UCSD-AML1 (cell line): ENCODE data around the gene CACUL1.

ENCODE experiments used
- DNase-seq: peaks from one replicate; lab custom pipeline; 2025; ENCODE audit not compliant: unreplicated experiment; lab: John Stamatoyannopoulos, UW

The CACUL1 gene

DNA sequence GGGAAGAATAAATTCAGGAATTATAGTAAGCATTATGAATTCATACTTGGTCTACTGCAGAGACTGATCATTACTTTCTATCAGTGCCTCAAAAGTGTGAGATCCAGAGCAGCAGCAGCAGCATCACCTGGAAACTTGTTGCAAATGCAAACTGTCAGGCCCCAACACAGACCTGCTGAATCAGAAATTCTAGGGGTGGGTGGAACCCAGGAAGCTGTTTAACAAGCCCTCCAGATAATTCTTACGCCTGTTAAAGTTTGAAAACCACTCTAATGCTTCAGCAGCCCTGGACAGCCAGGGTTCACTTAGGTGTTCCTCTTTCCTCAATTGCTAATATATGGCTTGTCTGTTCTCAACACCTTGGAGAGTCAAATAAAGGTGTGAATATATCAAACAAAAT is 19.5 kb downstream of the CACUL1 start:
- DNase-seq: no peak

DNA sequence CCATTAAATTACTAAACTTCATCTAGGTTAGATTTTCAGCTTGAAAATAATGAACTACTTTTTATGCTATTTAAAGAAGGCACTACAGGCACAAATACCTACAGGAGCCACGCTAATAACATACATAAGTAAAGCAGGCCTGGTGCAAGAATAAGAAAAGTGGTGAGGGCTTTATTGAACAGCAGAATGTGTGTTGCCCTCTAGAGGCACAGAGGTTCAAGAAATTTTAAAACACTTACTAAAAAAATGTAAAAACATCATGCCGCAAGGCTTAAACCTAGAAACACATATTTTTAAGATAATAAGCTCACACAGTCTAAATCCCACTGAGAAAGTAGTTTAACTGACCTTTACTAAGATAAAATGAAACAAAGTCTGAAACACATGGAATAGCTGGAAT is 20.3 kb downstream of the CACUL1 start:
- DNase-seq: no peak

DNA sequence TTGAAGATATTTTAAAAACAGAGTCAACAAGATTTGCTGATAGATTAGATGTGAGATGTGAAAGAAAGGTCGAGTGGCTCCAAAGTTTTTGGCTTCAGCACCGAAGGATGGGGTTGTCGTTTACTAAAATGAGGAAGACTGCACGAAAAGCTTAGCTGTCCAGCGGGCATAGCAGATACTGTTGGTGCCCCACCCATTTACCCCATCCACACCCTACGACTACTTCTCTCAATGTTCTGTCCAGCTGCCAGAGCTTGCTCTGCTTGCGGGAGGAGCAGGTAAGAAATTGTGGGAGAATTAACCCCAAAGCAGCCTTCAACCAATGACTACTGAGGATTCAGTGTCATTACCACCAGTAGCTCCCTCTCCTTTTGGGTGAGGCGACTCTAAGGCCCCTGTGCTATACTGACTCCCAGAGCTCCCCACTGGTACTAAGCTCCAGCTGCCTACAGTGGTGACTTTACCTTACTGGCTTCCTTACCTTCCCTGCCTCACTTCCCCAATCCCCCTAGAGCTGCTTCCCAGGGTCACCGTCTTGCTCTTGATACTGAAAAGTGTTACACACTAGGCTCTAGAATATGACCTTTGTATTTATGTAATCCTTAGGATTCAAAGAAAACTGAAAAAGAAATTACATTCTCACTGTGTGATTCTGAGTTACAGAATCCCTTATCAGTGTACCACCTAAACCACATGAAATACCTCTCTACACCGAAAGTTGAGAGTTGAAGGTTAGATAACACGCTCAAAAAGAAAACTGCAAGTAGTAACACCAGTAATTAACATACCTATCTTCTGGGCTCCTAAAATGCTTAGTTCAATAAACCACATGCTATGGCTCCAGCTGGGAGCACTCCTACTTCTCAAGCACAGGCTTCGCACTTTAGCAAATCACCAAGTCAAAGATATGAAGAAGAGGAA is 22.3 kb downstream of the CACUL1 start:
- no peak for DNase-seq

DNA sequence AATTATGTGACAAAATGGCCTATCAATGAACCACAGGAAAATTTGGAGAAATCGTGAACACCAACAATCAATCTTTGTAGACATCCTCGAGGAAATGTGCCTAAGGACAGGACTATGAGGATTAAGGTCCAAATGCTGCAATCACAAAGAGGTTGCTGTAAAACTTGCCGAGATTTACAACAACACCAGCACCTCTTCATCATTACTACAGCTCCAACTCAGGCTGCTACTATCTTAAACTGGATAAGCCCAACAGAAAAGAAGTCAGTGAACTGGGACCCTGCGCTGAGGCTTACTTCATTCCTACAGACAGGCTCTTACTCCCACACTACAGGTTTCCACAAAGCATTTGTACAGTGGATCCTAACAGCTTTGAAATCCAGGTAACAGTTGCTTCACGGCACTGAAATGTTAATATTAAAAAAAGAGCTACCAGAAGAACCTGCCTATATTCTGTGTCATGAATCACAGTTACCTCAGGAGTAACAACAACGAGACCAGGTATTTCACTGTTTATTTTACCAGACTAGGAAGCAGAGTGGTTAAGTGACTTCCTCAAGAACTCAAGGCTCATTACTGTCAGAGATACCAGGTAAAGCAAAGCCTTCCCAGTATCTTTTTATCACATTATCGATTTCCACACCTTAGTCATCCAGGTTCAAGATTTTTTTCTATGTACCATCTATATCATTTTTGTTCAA is 23.9 kb downstream of the CACUL1 start:
- no peak for DNase-seq

DNA sequence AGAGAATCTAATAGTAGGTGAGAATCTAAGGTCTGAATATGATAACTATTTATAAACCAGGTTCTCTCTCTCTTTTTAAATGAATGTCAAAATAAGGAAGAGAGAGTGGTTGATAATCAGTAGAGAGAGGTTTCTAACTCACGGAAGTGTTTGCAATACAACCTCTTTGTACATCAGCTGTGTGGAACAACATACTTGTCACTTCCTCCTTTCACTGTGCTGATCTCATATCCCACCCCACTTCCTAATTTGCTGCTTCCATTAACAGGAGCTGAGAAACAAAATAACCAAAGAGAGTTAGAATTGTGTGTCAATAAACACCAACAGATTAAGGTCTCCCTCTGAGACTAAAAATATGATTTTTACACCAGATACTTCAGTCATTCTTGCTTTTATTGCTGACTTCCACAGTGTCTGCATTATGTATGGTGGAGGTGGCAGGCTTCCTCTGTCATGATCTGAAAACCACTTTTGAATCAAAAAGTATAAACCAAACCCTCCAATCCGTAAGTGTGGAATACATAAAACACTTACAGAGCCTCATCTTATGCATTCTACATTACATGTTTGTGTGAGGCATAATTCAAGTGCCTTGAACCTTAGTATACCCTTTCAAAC is 25.0 kb downstream of the CACUL1 start:
- DNase-seq: no peak

DNA sequence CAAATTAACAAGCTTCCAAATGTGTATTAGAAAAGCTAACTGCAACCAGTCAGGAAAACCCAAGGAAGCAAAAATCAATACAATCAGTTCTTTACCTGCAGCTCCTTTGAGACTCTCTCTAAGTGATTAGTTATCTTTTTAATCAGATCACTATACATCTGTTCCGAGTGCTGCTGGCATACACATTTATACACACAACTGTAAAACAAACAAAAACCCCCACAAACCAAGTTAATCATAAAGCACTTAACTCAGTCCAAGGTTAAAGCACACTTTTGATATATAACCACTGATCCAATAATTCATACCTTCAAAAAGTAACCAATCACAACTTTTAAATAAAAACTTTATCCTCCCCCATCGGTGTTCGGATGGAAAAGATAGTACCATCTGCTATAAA is 25.6 kb downstream of the CACUL1 start:
- DNase-seq: no peak

DNA sequence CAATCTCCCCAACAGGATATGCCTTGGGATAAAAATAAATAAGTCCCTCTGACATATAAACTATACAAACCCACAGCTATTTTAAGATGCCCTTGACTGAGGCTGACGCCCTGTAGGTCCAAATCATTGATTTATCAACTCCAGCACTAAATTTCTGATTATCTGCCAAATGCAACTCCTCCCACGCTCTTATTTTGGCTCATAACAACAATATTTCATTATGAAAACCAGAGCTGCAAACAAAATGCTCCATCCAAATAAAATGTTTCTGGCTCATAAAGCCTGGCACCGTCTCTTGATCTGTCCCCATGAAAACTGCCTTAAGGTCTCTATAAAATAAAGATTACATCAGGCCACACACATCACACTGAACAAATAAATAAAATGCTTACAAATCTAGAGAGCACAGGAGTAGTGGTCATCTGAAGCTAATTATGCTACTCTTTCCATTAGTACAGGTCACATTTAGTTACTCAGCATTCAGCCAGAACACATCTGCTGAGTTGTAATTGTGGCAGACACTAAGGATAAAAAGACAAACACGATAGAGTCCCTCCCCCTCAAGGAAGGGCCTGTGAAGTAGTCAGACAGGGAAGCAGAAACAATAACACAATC is 28.8 kb downstream of the CACUL1 start:
- no peak for DNase-seq

DNA sequence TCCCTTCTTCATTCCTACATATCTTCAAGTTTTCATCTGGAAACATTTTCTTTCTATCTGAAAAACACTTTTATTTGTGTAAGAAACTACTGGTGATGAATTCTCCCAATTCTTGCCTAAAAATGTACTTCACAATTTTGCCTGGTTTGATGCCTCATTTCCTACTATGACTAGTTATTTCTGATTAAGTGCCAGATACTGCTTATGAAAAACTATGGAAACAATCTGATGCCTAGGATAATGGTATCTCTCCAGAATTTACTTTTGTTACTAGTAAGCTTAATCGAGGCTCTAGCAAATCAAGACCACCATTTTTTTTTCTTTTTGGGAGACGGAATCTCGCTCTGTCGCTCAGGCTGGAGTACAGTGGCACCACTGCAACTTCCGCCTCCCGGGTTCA is 31.3 kb downstream of the CACUL1 start:
- no peak for DNase-seq

DNA sequence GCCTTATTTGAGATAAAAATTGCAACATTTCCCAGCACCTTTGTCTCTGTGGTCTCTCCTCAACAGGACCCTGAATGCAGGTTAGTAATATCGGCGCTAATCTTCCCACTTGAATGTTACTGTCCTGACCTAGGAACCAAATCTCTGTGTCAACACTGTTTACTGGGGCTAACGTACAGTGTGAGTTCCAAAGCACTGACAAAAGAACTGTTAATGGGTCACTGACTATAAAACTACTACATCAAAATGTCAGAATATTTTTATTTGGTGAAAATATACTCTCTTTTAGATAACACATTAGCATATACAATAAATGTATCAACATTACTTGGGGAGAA is 33.3 kb downstream of the CACUL1 start:
- no peak for DNase-seq

DNA sequence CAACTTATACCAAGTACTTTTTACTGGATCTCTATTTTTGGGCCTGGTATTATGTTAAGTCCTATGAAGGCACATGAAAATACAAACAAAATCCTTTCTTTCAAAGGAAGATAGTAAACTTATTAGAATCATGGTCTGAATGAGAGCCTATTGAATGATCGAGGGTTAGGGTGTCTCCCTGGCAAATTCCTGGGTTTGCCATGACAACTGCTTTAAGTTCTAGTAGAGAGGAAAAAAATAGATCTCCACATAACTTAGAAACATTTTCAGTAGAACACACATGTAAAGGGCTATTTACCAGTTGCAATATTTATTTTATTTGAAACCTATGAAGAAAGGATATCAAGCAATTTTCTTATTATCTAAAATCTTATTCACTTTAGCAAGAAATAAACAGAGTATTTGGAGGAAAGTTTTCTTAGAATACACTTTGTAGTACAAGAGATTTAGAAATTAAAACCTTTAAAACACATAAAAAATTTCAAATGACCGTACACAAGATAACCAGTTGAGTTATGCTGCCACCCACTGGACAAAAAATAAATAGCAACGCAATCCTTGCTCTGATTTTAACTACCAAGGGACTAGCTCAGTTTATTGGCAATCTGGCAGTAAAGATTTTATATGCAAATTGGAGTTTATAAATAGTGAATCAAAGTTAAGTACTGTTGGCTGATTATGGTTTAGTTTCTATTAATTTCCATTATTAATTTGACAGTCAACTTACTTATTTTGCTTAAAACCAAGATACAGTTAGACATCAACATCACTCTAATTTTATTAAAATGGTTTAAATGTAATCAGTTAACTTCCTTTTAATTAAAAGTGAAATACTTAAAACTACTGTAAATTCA is 33.9 kb downstream of the CACUL1 start:
- DNase-seq: no peak

DNA sequence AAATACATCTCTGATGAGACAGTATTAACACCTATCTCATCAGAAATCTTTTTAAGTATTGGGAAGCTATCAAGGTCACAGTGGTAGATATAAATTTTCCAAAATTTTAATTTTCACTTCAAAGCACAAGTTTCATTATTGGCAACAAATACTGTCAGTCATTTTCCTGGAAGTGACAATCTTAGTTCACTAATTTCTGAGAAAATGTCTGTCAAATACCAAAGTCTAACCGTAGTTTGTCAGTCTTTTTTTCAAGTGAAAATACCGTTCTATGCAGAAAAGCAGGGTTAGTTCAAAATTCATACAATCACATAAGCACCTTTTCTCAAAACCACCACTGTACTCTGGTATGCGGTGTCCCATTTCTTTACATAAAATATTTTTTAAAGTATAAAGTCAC is 40.4 kb downstream of the CACUL1 start:
- no peak for DNase-seq

DNA sequence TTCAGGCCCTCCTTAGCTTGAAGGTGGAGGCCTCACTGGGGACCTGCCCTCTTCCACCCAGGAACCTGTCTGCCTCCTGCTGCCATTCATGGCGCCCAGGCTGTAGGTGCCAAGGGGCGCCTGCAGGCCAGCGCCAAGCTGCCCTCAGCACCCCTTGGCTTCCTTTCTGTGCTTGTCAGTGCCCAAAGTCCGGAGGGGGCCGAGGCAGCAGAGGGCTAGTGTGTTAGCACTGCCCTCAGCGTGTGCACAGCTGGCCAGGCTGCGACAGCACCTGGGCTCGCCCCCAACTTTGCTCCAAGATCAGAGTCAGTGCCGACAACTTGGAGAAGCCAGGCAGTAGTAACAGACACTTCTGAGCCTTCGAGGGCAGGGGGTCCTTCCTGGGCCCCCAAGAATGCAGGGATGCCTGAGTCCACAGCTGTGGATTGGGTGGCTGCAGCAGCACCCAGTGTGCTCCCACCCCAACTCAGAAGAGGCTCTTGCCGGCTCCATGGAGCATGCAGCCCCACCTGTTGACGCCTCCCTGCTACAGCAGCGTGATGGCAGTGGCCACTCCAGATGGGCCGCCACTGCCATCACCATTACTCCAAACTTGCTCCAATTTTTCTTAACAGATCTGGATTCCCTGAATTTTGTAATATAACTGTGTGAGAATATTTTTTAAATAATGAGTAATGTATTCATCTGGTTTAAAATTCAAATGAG is 41.7 kb downstream of the CACUL1 start:
- no peak for DNase-seq

DNA sequence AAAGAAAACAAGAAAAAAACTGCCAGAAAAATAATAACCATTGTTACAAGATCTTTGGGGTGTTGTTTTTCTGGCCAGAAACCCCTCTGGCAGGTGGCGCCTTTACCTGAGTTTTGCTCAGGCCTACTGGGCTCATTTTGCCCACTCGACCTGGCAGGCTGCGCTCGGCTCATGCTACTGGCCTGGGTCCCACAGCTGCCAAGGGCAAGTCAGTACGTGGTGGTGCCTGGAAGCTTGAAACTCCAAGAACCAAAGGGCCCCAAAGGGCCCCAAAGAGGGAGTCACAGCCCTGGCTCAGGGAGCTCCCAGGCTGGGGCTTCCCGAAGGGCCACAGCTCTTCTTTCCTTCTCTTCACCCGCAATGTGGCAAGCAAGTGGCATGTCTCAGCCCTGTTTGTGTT is 42.7 kb downstream of the CACUL1 start:
- no peak for DNase-seq

DNA sequence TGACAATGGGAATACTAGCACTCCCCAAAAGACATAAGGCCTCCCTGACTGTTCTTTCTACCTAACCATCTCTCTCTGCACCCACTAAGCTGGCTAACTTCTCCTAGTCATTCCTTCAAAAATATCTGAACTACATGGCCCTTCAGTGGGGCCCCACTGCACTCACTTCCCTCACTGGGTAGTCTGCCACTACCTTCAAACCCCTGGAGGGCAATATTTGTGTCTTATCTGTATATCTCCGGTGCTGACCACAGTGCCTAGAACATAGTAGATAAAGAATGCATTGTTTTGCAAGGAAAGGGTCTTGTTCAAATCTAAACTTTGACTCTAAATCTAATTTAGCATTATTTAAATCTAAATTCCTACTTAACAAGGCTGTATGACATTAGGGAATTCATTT is 44.3 kb downstream of the CACUL1 start:
- DNase-seq: no peak

DNA sequence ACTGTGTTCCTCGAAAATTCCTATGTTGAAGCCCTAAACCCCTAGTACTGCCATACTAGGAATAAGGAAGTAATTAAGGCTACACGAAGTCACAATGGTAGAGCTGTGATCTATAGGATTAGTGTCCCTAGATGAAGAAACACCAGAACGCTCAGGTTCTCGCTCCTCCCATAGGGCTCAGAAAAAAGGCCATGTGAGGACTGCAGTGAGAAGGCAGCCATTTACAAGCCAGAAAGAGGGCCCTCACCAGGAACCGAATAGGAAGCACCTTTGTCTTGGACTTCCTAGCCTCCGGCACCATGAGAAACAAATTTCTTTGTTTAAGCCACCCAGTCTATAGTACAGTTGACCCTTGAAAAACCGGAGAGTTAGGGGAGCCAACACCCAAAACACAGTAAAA is 46.2 kb downstream of the CACUL1 start:
- no peak for DNase-seq

DNA sequence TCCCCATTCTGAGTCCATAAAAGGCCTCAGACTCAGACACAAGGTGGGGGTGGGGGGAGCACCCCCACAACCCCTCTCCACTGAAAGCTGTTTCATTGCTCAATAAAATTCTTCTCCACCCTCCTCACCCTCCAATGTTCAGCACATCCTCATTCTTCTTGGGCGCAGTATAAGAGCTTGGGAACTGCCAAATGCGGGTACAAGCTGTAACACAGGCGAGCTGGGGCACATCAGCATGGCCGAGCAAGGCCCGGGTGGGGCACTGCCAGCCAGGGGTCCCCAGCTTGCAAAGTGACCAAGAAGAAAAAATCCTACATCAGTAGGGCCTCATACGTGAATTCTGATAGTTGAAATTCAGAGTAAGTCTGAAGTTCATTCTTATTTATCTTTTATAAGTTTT is 50.1 kb downstream of the CACUL1 start:
- no peak for DNase-seq

DNA sequence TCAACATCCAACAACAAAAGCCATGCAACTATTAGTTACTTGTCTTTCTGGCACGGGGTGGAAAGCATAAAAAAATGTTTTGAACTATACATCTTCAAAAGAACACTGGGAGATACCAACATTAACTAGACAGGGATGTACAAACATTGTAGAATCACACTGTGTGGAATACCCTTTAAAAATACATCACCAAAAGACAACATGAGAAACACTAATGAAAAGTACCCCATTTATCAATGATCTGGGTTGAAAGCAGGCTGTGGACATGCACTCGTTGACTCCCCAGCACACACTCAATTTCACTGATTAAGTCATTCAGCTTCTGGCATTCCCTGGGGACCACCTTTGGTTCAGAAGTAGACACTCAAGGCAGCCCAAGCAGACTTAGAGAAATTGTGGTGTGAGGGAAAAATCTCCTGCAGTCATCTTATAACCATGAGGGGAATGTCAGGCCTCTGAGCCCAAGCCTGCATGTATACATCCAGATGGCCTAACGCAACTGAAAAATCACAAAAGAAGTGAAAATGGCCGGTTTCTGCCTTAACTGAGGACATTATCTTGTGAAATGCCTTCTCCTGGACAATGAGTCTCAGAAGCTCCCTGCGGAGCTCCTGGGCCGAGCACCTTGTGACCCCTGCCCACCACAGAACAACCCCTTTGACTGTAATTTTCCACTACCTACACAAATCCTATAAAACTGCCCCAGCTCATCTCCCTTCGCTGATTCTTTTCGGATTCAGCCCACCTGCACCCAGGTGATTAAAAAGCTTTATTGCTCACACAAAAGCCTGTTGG is 53.0 kb downstream of the CACUL1 start:
- no peak for DNase-seq

DNA sequence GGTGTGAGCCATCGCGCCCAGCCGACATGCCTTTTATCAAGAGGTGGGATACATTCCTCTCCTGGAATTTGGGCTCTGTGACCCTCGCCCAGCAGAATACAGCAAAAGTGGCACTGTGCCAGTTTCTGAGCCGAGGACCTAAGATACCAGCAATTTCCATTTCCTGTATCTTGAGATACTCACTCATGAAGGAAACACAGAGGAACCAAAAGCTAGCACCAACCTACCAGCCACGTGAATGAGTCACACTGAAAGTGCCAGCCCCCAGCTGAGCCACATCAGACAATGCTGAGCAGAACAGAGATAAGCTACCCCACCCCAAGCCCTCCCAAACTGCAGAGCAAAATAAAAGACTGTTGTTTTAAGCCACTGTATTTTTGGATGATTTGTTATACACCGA is 56.3 kb downstream of the CACUL1 start:
- DNase-seq: peak; percentile 44

DNA sequence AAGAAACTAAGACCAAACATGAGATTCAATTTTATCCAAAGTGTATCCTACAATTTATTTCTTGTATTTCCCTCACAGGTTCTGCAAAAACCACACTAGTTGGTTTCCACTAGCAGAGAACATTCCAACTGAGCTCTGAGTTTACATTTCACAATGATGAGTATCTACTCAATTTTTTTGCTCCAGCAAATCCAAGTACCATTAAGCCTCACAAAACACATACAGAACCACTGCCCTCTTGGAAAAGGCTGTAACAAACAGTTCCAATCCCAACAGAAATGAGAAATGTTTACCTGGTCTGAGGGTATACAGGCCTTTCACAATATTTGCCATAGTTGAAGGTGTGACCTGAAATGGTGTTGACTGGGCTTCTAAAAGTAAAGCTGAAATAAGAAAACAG is 59.9 kb downstream of the CACUL1 start:
- no peak for DNase-seq
